Activated CD8-positive, alpha-beta memory T cell treated with anti-CD3 and anti-CD28 coated beads, Interleukin-2, amount 50 U/mL, for 1 hour (primary cell): ENCODE data around the gene CD44.

Source experiments
- DNase-seq: peaks from one replicate; pipeline ENCODE4 v3.0.0-alpha.2; 2020; ENCODE audit errors: extremely low read depth

The CD44 gene

GRCh38 chr11:35158701-35159510 lies 19.9 kb downstream of the CD44 start:
- no peak for DNase-seq

GRCh38 chr11:35160246-35160824 lies 21.4 kb downstream of the CD44 start:
- no peak for DNase-seq

GRCh38 chr11:35160902-35161597 lies 22.1 kb downstream of the CD44 start:
- DNase-seq: no peak

DNA sequence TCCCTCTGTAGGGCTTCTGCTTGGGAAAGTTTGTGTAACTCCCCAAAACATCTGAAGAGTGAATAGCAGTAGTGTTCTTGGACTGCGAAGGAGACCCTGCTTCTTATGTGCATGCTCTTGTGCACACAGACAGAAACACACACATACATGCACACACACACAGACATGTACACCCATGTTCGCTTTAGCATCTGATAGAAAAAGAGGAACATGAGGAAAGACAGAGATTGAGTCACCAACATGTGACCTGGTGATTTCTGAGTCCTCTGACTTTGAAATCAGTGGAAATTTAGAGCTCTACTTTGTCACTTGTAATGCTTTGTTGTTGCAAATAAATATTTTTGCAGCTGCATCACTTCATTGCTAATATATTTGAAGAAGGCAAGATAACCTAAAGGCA lies 23.8 kb downstream of the CD44 start:
- no peak for DNase-seq

GRCh38 chr11:35163209-35163608 lies 24.2 kb downstream of the CD44 start:
- no peak for DNase-seq

DNA sequence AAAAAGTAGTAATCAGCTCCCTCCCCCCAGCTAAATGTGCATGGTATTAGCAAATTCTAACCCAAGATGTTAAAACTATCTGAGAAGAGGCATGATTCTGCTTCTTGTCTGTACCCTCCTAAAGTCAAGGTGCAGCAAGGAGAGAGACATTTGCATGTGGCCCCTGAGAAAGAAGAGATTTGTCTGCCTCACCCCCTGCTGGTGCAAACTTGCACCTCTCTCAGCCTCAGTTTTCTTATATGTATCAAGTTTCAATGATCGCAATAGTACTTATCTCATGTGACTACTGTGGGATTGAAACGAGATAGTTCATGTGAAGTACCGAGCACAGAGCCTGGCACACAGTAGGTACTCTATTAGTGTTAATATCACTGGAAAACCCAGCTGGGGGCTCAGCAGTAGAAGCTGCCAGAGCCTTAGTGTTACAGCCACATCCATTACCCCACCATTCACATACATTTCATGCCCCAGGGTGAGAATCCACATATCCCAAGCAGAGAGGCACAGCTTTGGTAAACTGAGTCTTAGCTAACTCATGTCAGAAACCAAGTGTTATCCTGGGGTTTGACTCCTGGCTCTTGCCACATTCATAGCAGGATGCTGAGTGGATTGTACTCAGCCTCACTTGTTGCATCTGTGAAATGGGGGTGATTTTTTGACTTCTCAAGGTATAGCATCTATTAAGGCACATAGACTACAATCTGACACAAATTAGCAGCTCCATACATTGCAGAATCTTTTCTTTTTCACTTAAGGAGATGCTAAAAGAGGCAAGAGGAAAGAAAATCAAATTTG lies 24.9 kb downstream of the CD44 start:
- no peak for DNase-seq

- no peak for DNase-seq
Measured at GRCh38 chr11:35165030-35165422, 26.1 kb downstream of the CD44 start.

- peak; percentile 73 for DNase-seq
Measured at GRCh38 chr11:35165423-35166368, 26.7 kb downstream of the CD44 start.

- DNase-seq: no peak
Measured at GRCh38 chr11:35166369-35167360, 27.7 kb downstream of the CD44 start.

DNA sequence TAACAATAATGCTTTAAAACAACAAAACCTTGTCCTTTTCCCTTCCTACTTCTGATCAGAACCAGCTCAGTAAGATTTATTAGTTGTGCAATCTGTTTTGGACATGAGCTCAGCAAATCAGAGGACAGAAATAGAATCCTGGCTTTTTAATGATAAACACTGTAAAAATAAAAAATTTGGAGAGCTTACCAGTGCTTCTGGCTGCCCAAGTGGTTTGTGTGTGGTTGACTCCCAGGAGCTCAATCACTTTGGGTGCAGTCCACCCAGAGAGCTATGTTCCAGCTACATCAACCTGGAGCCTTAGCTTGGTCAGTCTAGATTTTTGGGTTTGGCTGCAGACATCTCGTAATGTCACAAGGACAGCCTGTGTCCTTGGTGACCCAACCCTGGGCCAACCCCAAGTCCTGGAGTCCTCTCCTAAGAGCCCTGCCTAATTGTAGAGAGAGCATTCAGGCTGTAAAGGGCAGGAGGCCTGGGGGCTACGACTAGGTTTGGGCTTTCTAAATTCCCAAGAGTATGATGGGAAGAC lies 28.5 kb downstream of the CD44 start:
- DNase-seq: no peak

DNA sequence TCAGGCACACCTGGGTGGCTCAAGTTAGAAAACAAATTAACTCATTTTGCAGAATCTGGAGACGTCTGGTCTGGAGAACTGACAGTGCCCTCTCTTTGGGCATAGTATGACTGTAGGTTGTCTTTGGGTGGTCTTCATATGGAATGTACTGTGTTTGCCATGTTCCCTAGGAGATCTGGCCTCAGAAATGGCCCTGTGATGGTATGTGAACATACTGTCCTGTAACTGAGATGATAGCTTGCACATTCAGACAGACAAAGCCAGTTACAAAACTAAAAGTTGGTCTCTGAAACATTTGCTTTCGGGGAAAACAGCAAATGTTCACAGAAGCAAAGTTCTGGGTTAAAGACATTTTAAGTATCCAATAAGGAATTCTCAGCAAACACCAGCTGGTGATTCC lies 29.7 kb downstream of the CD44 start:
- DNase-seq: no peak

DNA sequence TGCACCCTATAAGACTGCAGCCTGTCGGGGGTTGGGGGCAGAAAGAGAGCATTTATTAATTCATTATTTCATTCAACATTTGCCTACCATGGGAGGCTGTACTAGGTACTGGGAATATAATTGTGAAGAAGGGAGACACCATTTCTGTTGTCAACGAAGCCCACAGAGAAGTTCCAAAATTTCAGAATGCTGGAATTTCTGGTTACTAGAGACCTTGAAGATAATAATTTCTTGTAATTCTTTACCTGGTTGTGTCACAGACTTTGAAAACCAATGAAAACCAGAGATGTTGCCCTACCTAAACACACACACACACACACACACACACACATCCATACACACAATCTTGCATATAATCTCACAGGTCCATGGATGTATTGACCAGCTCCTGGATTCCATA lies 30.1 kb downstream of the CD44 start:
- DNase-seq: no peak

DNA sequence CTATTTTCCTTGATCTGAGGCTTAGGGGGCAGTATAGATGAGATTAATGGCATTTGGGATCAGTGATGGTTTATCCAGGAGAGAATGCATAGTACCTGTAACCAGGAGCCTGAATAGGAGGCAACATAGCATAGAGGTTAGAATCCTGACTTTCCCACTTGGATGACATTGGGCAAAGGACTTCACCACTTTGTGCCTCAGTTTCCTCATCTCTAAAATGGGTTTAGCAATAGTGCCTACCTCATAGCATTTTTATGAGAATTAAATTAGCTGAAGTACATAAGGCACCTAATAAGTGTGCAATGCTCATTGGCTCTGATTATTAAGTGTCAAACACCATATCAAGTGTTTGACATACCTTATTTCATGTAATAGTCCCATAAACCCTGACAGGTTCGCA lies 30.8 kb downstream of the CD44 start:
- DNase-seq: no peak

GRCh38 chr11:35170503-35170902 lies 31.5 kb downstream of the CD44 start:
- no peak for DNase-seq

GRCh38 chr11:35171226-35171625 lies 32.3 kb downstream of the CD44 start:
- no peak for DNase-seq

GRCh38 chr11:35173011-35173511 lies 34.1 kb downstream of the CD44 start:
- no peak for DNase-seq

- no peak for DNase-seq
Measured at GRCh38 chr11:35173616-35174566, 34.9 kb downstream of the CD44 start.

GRCh38 chr11:35174666-35175065 lies 35.7 kb downstream of the CD44 start:
- DNase-seq: no peak
